Activated gamma-delta T cell (primary cell): ENCODE results near the gene BUB1.
"Not testable (repeated sequence)": the region's sequence is repeated elsewhere in the genome, so short reads cannot be mapped to it uniquely, and the experiment has no call there.

Experiments used
- DNase-seq: peaks from one replicate; lab custom pipeline; 2025; lab: John Stamatoyannopoulos, UW

BUB1 gene

DNA sequence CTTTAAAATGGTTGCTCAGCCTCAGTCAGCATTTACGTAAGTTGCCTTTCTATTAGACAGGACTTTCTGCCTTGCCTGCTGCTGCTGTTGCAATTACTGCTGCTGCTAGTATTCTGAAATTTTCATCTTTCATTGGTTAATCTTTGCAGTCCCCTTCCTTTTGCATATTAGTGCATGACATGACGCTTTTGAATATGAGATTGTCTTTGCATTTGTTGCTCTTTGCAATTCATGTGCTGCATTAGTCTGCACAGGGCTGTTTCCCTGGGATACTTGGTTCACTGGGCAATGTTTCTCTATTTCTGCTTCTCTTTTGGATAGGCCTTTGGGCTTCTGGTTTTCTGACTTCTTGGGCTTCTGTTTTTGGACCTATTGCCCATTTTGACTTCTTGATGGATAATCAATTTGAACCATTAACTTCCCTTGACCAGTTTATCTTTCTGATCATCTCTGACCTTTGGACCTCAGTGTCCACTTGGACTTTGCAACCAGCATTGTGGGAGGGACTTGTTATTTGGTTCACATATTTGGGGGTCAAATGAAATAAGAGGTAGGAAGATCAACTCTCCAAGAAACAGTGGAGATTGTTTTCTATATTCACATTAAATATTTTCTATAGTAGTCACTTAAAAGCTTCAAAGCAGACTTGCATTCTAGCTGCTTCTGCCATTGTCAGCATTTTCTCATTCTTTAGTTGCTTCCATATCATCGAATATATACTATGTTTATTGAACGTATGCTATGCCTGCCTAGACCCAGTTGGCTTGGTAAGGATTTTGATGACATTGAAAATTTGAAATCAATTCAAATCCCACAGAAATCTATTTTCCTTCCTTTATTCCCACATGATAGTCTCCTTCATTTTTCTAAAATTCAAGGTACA, 12.5 kb upstream of the BUB1 start:
- DNase-seq: no peak

DNA sequence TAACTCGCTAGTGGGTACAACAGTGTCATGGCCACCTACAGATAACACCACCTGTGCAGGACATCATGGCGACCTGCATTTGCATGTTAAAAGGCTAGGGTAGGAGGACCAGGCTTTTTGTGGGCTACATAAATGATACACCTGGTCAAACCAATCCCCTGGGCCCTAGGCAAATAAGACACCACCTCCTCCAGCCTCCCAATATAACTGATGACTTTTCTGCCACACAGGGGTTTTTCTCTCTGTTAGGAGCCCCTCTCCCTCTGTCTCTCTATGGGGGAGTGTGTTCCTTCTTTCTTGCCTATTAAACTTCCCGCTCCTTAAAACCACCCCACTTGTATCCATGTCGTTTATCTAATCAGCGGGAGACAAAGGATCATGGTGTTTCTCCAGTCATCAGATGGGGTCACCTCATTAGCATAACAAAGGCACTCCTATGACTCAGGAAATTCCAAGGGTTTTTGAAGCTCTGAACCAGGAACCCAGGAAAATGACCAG, 10.8 kb upstream of the BUB1 start:
- DNase-seq: no peak

DNA sequence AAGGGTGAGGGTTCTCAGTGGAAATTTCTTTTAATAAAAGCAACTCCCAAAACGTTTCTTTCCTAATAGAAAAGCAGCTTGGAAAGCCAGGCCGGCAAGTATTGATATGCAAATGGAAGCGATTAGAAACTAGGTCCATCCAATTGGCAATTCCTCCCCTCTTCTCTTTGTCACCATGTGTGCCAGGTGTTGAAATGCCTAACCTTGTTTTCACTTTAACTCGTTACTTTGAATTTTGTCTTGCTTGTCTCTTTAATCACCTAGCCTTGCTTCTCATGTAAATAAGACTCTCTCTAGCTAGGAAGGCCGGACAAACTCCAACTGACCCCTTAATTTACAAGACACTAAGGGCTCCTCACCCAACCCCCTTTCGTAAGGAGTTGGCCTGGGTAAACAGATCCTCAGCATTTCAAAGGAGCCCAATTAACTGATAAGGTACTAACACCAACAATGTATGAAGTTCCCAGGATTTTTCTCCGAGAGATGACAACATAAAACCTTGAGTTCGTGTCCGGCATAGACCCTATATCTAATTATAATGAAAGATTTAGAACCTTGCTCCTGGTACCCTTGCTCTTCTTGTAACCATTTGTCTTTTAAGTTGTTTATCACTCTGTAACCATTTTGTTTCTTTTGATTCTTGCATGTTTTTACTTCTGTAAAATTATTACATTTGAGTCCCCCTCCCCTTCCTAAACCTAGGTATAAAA, 10.1 kb upstream of the BUB1 start:
- not testable (repeated sequence) for DNase-seq

DNA sequence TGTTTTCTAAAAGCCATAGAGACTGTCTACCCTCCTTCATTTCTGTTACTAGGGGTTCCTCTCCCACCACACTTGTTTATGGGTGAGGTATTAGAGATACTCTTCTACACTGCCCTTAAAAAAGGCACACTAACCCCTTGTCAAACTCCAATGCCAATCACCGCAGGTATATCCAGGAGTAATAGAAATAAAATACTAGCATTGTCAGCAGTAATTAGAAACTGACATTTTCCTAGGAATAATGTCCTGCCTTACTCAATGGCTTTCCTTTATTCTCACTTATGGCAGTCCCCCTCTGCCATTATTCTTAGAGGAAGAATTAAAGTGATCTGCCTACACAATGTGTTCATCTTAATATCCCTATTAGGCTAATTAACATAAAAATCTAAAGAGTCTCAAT, 5.0 kb upstream of the BUB1 start:
- no peak for DNase-seq

DNA sequence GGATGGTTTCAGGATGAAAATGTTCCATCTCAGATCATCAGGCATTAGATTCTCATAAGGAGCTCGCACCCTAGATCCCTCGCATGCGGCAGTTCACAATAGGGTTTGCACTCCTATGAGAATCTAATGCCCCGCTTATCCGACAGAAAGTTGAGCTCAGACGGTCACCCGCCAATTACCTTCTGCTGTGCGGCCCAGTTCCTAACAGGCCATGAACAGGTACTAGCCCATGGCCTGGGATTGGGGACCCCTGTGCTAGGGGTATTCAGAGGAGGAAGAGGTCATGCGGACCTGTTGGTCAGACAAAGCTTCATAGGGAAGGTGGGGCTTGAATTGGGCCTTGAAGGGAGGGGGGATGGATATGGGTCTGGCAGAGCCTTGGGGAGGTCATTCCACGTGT, 4.4 kb upstream of the BUB1 start:
- DNase-seq: no peak

DNA sequence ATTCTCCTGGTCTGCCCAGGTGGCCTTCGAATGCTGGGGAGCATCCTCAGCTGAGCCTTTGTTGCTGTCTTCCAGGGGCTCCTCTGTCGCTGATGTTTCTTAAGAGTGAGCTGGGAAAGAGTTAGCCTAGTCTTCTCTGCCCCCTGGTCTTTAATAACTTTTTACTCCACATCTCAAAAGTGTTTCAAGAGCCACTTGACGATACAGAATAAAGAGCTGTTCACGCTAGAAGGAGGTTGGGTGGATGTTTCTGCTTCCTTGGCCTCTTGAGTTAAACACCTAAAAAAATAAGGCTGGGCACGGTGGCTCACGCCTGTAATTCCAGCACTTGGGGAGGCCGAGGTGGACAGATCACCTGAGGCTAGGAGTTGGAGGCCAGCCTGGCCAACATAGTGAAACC, 2.8 kb upstream of the BUB1 start:
- no peak for DNase-seq

DNA sequence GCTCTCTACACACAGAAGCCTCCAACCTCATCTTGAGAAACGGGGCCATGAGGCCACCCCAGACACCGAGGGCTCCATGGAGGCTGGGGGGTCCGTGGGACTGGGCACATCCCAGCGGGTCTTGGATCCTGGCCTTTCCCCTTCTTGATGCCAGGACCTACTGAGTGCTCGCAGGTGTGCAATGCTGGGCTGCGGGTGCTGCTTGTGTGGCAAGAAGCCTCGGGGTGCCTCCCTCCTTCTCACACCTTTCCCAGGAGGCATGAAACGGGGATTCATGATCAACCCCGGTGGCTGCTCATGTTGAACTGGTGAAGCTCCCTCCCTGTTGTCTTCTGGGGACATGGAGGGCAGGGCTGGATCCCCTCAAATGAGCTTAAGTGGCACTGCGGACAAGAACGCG, 2.0 kb upstream of the BUB1 start:
- DNase-seq: no peak

DNA sequence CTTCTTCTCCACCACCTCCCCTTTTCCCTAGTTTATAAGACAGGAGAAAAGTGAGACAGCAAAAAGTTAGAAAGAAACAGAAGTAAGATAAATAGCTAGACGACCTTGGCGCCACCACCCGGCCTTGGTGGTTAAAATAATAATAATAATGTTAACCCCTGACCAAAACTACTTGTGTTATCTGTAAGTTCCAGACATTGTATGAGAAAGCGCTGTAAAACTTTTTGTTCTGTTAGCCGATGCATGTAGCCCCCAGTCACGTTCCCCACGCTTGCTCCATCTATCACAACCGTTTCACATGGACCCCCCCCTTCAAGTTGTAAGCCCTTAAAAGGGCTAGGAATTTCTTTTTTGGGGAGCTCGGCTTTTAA, 1.5 kb upstream of the BUB1 start:
- no peak for DNase-seq

DNA sequence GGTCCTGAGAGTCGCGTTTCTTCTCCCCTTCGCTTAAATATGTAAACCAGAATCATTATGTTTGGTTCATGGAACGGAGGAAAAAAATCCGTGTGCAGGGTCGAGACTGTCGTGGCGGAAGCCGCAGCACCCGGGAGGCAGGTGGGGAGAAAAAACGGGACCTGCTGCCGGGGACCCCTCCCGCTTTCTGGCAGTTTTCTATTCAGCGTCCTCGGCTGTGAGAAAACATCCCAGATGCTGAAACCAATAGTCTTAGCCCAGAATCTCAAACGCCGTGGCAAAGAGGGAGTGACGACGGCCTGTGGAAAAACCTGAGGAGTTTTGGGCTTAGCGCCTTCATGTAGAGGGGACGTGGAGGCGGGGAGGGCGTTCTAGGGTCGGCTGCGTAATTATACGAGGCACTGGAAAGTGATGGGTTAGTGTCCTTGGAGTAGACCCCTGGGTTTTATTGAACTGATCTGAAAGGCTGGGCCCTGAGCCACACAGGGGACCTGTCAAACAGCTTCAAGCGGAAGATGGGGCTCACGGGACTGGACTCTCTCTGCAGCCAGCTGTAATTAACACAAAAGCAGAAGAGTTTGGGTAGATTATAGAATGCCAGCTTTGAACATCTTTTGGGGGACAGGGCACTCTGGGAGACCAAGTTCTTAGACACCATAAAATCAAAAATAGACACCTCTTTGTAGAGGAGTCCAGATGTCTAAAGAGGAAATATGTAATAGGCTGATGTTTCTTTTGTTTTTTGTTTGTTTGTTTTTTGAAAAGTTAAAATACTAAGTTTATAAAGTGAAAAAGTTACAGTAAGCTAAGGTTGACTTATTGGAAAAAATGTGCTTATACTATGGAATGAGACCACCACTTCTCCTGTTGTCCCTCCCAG, 834 bp upstream of the BUB1 start:
- DNase-seq: peak; percentile 4

DNA sequence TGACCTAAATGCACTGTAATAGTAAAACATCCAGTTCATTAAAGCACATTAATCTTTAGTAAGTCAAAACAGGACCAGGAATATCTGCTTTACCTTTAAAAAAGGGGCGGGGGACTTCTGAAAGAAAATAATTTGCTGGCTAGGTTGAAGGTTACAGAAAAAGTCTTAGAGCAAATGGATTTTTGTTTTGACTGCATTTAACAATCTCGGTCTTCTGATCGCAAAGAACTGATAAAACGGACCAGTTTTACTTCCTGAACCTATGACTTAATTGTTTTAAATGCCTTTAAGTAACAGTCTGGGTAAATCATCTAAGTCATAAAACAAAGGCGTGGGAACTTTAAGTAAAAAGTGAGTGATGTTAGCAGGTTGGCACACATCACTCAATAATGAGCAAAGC, 783 bp downstream of the BUB1 start:
- no peak for DNase-seq

DNA sequence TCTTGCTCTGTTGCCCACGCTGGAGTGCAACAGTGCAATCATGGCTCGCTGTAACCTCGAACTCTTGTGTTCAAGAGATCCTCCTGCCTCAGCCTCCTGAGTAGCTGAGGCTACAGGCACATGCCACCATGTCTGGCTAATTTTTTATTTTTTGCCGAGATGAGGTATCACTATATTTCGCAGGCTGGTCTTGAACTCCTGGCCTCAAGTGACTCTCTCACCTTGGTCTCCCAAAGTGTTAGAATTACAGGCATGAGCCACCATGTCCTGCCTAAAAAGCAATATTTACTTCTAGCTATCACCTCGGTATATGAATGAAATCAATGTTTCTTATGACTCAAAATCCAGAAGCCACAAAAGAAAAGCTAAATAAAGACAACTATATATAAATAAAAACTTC, 2.2 kb downstream of the BUB1 start:
- DNase-seq: no peak

DNA sequence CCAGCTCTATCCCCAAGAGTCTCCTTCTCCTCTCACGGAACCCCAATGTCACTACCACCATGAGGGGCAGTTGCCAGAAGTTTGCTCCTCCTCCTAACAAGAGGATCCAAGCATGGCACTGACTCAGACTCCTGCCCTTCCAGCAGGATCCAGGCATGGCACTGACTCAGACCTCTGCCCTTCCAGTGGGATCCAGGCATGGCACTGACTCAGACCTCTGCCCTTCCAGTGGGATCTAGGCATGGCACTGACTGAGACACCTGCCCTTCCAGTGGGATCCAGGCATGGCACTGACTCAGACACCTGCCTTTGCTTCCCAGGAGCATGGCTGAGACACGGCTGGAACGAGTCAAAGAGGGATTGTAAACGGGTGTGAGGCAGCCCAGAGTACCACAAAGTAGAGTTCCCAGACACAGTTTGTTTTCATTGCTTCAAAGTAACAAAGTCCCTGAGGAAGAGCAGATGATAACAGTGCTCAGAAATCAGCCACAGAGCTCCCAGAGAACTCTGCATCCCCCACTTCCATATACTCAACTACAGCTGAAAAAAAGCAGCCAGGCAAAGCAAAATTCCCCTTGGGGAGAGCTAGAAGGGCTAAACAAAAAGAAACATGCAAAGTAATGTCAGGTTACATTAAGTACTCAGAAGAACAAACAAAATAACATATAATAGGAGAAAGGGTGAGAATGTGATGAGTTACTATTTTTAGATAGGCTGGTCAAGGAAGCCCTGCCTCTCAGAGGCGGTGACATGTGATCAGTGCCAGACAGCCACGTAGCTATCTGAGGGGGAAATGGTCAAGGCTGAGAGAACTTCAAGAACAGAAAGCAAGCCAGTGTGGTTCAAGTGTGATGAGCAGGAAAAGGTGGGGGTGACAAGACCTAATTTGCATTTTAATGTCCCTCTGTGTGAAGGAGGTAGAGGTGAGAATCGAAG, 3.0 kb downstream of the BUB1 start:
- no peak for DNase-seq

DNA sequence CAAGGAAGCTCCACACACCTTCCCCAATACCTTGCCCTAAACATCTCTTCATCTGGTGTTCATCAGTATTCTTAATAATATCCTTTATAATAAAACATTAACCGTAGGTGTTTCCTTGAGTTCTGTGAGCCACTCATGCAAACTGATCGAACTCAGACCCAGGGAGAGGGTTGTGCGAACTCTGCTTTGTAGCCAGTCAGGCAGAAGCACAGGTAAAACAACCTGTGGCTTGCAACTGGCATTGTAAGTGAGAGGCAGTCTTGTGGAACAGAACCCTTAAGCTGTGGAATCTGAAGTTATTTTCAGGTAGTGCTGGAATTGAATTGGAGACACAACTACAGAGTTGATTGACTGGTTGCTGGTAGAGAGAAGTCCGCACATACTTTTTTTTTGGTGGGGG, 4.7 kb downstream of the BUB1 start:
- no peak for DNase-seq

DNA sequence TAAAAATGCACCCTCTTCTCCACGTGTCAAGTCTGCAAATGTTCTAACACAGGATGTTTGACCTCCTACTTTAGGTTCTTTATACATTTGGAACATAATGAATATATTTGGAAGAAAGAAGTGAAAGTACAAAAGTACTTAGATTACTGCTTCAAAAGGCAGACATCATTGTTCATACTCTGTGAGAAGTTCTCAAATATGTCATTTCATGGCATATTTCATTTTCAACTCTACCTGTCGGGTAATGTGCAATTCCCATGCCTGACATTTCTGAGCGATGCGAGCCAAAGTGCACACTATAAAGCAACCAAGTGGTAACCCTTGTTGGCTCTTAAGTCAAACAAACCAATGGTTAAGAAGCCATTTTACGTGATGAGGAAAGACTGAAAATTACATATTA, 7.0 kb downstream of the BUB1 start:
- DNase-seq: no peak

DNA sequence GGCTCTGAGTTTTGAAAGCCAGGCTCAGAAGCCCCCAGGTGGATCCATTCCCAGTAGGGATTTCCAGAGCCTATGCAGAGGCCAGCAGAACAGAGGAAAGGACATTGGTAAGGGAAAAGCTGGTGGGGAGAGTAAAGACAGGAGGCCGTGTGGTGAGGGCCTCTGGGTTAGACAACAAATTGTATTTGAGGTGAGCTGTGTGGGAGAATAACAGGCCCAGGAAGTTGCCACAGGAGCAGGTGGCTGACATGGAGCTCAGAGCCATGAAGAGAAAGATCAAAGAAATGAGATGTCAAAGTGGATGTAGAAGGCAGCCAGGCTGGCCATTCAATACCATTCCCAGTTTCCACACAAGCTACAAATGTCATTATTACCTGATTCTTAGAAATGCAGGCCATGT, 8.8 kb downstream of the BUB1 start:
- no peak for DNase-seq

DNA sequence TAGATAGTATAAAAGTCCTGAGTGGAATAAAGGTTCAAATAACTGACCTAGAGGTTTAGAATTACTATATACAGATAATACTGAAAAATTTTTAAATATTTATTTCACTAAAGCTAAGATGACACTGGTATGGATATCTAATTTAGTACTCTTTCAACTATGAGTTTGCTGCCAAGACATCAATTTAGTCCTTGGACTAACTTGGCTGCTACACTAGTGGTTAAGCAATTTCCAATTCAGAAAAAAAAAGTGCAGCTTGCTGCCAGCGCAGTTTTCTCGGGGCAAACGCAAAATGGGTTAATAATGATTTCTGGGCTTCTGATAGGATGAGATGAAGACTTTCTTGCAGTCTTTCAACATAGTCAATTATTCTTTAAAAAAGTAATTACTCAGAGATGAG, 10.8 kb downstream of the BUB1 start:
- no peak for DNase-seq

DNA sequence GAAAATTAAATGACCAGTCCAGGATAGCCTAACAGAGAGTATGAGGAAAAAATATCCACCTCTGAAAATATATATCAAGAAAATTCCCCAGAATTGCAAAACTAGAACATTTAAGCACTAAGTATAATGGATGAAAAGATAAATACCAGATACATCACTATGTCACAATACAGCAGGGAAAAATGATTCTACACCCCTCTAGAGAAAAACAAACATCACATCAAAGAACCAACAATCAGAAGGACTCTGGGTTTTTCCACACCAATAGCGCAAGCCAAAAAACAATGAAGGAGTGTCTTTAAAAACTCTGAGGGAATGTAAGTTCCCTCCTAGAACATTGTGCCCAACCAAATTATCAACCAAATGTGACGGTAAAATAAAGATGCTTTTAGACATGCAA, 13.7 kb downstream of the BUB1 start:
- DNase-seq: no peak

DNA sequence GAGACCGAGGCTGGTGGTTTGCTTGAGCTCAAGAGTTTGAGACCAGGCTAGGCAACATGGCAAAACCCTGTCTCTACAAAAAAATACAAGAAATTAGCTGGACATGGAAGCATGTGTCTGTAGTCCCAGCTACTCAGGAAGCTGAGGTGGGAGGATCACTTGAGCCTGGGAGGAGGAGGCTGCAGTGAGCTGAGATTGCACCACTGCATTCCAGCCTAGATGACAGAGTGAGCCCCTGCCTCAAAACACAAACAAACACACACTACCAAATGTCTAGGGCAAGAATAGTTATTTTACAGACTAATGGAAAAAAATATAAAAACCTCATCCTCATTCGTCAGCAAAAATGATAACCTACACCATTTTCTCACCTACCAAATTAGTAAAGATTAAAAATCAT, 15.3 kb downstream of the BUB1 start:
- DNase-seq: no peak

DNA sequence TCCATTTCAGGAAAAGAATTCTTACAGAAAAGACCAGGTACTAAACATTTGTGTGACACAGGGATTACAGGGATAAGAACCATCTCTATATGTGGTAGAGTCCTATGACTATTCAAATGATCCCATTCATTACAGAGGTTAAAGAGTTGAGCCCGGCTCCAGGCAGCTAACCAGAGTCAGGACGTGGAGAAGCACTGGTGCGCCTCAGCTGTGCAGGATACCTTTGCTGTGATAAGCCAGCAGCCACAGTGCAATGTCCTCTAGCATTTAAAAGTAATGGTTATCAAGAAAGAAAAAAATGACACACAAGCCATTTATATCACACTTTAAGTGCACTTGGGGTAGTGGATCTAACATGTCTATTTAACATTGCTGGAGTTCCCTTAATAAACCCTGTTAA, 17.3 kb downstream of the BUB1 start:
- DNase-seq: no peak

DNA sequence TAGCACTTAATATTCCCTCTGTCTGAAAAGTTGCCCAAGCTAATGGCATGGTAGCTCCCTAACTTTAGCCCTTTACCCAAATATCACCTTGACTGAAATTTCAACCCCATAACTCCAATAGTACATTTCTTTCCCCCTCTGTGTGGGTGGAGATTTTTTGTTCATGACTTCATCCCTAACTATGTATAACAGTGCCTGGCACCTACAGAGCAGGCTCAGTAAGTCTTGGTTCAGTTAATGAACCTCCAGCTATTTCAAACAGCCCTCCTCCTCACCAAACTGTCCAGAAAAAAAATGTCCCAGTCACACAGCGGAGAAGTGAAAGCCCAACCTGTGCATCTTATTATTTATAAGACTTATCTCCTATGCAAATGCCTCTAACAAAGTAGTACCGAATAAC, 18.6 kb downstream of the BUB1 start:
- no peak for DNase-seq

DNA sequence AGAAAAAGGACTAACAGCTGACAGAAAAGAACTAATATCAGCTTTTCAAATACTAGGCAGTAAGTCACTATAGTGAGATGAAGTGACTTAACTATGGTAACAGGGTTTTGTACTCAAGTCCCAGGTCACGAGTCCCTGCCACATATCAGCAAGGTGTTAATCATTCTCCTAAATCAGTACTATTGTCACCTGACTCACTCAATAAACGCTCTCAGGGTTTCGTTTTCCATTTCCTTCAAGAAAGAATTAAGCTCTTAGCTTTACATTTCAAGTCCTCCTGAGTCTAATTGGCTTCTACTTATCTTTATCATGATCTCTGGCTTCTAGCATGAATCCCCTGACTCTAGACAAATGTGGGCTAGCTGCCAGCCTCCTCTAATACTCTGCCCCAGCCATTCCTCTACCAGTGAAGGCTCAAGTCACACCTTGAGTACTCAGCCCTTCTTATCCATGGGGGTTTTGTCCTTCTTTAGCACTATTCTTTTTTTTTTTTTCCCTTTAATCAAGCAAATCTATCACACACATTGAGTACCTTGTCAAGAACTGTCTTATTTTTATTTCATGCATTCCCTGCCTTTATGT, 20.0 kb downstream of the BUB1 start:
- no peak for DNase-seq
